Central memory CD4-positive, alpha-beta T cell (primary cell): Measurements from ENCODE around the gene NAGS.
"Not testable (repeated sequence)": the region's sequence is repeated elsewhere in the genome, so short reads cannot be mapped to it uniquely, and the experiment has no call there.

ENCODE experiments used
- DNase-seq: peaks from one replicate; pipeline ENCODE4 v3.0.0; 2022
- total RNA-seq, 3 experiments: gene quantifications; one replicate each; lab custom pipeline; 2026; lab: John Stamatoyannopoulos, UW

NAGS gene
- total RNA-seq: 0.81 to 3.4 (median 1.9) reads per million in 3 experiments

- DNase-seq: no peak
These were observed at the start of gene NAGS for GRCh38 chr17:44004077-44004760. TSS of gene NAGS (plus strand) at chr17:44004622. CDS start at chr17:44004664, 42 bp downstream.

GRCh38 chr17:43956222-43956621 is 48.2 kb upstream of the NAGS start:
- no peak for DNase-seq

- DNase-seq: no peak
These were observed 45.6 kb upstream of the NAGS start for GRCh38 chr17:43958748-43959352.

- not testable (repeated sequence) for DNase-seq
These were observed 43.1 kb upstream of the NAGS start for GRCh38 chr17:43961292-43961691.

- no peak for DNase-seq
These were observed 42.5 kb upstream of the NAGS start for GRCh38 chr17:43961954-43962353.

- DNase-seq: no peak
These were observed 41.9 kb upstream of the NAGS start for GRCh38 chr17:43962479-43962878.

- DNase-seq: no peak
These were observed 38.1 kb upstream of the NAGS start for GRCh38 chr17:43966276-43966675.

- no peak for DNase-seq
These were observed 37.1 kb upstream of the NAGS start for GRCh38 chr17:43967251-43967875.

GRCh38 chr17:43970366-43970765 is 34.1 kb upstream of the NAGS start:
- no peak for DNase-seq

- not testable (repeated sequence) for DNase-seq
These were observed 33.0 kb upstream of the NAGS start for GRCh38 chr17:43971436-43971835.

GRCh38 chr17:43972444-43973212 is 31.8 kb upstream of the NAGS start:
- DNase-seq: not testable (repeated sequence)

- no peak for DNase-seq
These were observed 29.8 kb upstream of the NAGS start for GRCh38 chr17:43974382-43975266.

GRCh38 chr17:43975898-43976297 is 28.5 kb upstream of the NAGS start:
- DNase-seq: no peak

- DNase-seq: no peak
These were observed 27.2 kb upstream of the NAGS start for GRCh38 chr17:43976963-43977837.

- no peak for DNase-seq
These were observed 26.3 kb upstream of the NAGS start for GRCh38 chr17:43978078-43978477.

- no peak for DNase-seq
These were observed 25.4 kb upstream of the NAGS start for GRCh38 chr17:43979011-43979410.

- no peak for DNase-seq
These were observed 24.8 kb upstream of the NAGS start for GRCh38 chr17:43979671-43980070.

- DNase-seq: no peak
These were observed 22.3 kb upstream of the NAGS start for GRCh38 chr17:43982171-43982570.

- DNase-seq: no peak
These were observed 21.3 kb upstream of the NAGS start for GRCh38 chr17:43983196-43983514.

- DNase-seq: no peak
These were observed 20.7 kb upstream of the NAGS start for GRCh38 chr17:43983515-43984411.
